Measurements from ENCODE around the gene KLHL17.
"Not testable (repeated sequence)": the region's sequence is repeated elsewhere in the genome, so short reads cannot be mapped to it uniquely, and the experiment has no call there.

Gene KLHL17

GRCh38 chr1:966704-967300, 6.4 kb downstream of the KLHL17 start:
- FAIRE-seq = no peak
- DNase-seq (ENCODE audit: low spot score) = peak; percentile 86

GRCh38 chr1:967466-968343, 7.3 kb downstream of the KLHL17 start:
- FAIRE-seq (no peak), DNase-seq (ENCODE audit: low spot score) (no peak)

- peak; percentile 79 for FAIRE-seq
Observed at GRCh38 chr1:969260-969855, 9.0 kb downstream of the KLHL17 start.

GRCh38 chr1:970242-970972, 10.0 kb downstream of the KLHL17 start:
- FAIRE-seq = no peak
- no peak for DNase-seq (ENCODE audit: low spot score)

More at GRCh38 chr1:969260-969855, 9.0 kb downstream of the KLHL17 start:
- no peak for DNase-seq (ENCODE audit: low spot score)

GRCh38 chr1:970973-971730, 10.8 kb downstream of the KLHL17 start:
- FAIRE-seq (no peak), DNase-seq (ENCODE audit: low spot score) (no peak)

DNA sequence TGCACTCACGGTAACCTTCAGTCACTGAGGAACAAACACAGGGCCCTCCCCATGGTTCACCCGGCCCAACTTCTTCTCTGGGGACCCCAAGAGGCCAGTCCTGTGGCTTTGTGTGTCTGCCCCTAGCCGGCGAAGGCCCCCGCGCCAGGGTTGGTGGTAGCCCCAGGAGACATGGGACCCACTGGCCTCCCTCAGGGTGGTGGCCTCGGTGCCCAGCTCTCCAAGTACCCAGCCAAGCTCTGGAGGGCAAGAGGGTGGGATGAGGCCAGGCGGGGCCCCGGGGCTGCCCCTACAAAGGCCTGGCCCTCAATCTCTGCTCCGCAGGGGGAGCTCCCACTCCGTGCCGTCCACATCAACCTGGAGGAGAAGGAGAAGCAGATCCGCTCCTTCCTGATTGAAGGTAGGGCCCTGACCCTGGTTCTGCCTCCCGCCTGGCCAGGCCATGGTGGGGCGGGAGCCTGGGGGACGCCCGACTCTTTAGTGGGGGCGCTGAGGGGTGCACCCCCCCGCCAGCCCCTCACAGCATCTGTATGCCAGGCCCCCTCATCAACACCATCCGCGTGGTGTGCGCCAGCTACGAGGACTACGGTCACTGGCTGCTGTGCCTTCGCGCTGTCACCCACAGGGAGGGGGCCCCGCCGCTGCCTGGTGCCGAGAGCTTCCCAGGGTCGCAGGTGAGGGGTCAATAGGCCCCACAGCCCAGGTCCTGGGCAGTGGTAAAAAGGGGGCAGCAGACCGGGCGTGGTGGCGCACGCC, 11.5 kb downstream of the KLHL17 start:
- no peak for FAIRE-seq
- DNase-seq (ENCODE audit: low spot score) = no peak

- FAIRE-seq = no peak
- no peak for DNase-seq (ENCODE audit: low spot score)
Observed at GRCh38 chr1:972726-973458, 12.5 kb downstream of the KLHL17 start.

DNA sequence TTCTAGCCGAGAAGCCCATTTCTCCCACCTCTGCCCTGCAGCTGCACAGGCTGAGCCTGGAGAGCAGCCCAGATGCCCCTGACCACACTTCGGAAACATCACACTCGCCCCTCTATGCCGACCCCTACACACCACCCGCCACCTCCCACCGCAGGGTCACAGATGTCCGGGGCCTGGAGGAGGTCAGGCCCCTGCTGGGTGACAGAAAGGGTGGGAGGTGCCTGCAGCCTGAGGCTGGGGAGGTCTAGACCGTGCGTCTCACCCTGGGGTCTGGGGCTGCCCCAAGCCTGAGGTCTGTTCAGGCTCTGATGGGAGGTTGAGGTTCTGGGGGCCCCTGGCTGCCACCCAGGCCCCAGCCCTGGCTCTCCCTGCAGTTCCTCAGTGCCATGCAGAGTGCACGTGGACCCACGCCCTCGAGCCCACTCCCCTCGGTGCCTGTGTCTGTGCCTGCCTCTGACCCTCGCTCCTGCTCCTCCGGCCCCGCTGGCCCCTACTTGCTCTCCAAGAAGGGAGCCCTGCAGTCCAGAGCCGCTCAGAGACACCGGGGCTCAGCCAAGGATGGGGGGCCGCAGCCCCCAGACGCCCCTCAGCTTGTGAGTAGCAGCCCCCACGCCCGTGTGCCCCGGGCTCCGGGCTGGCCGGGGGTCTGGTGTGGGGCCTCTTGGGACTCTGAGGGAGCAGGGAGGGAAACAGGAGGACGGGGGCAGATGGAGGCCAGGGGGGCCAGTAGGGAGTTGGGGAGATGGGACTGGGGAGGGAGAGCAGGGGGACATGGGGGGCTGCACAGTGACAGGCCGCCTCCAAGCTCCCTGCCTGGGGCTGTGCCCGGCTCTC, 13.3 kb downstream of the KLHL17 start:
- DNase-seq (ENCODE audit: low spot score) = no peak
- FAIRE-seq = no peak

DNA sequence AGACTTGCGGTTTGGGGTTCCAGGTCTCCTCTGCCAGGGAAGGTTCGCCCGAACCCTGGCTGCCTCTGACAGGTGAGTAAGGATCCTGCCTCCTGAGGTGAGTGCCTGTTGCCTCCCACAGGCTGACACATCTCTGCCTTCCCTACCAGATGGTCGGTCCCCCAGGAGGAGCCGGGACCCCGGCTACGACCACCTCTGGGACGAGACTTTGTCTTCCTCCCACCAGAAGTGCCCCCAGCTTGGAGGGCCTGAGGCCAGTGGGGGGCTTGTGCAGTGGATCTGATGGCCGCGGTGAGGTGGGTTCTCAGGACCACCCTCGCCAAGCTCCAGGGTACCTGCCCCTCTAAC, 13.9 kb downstream of the KLHL17 start:
- no peak for FAIRE-seq
- DNase-seq (ENCODE audit: low spot score) = no peak

DNA sequence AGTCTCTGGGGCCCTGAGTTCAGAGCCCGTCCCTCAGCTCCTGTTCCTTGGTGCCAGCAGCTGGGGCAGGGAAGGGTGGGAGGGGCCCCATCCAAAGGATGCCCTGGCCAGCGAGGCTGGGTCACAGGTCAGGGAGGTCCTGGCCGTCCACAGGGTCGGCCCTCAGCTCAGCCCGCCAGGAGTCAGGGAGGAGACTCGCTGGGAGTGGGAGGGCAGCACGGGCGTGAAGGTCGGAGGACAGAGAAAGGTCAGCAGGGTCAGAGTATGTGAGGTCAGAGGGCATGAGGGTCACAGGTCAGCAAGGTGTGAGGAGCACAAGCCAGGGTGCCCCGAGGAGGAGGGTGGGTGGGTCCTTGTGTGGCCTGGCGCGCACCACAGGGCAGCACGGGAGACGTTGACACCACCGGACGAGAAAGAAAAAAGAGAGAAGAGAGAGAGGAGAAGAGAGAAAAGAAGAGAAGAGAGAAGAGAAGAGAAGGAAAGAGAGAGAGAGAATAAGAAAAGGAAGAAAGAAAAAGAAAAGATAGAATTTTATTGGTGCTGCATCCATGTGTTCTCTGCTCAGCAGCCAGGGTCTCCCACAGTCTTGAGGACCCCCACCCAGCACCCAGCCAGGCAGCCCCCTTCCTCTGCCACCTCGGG, 14.4 kb downstream of the KLHL17 start:
- DNase-seq (ENCODE audit: low spot score) (no peak), FAIRE-seq (no peak)

DNA sequence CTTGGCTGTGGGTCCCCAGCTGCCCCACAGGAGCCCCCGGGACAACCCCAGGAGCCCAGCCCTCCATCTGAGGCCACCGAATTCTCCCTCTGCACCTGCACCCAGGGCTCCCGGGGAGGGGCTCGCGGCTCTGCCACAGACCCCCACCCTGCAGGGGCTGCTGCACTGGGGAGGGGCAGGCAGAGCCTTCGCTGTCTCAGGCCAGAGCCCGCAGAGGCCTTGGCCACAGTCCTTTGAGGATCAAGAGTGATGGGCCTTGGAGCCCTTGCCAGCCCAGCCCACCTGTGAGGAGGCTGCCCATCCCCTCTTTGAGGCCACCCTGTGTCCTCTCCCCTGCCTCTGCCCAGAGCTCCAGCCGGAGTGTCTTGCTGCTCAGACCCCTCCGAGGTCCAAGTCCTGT, 15.0 kb downstream of the KLHL17 start:
- no peak for DNase-seq (ENCODE audit: low spot score)
- FAIRE-seq = no peak

DNA sequence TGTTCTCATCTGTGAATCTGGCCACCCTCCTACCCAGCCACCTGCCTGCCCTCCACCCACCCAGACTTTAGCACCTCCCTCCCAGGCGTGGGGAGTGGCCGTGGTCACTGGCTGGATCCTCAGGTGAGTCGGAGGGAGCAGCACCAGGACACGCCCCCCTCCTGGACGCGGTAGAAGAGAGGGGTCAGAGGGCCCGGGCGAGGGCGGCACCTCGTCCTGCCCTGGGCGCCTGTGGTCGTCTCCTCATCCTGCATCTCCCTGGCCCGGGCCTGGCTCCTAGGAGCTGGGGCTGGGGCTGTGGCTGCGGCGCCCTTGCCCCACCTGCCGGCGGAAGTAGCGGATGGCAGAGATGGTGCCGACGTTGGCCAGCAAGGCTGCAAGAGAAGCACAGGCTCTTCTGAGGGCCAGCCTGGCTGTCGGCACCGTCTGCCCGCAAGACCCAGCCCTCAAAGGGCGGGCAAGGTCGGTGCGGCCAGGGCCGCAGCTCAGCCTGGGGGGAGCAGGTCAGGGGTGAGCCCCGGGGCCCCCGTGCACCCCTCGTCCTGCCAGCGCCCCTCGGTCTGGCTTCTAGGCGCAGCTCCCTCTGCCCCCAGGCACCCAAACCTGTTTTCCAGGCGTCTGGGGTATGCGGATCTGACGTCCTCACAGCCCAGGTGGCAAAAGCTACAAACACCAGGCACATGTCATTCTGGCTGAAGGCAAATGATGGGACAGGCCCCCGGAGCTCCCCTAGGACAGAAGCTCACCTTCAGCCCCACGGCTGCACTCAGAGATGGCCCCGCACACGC, 15.7 kb downstream of the KLHL17 start:
- FAIRE-seq (no peak), DNase-seq (ENCODE audit: low spot score) (peak; percentile 50)

- not testable (repeated sequence) for DNase-seq (ENCODE audit: low spot score); FAIRE-seq
Observed at GRCh38 chr1:976791-977190, 16.4 kb downstream of the KLHL17 start.

DNA sequence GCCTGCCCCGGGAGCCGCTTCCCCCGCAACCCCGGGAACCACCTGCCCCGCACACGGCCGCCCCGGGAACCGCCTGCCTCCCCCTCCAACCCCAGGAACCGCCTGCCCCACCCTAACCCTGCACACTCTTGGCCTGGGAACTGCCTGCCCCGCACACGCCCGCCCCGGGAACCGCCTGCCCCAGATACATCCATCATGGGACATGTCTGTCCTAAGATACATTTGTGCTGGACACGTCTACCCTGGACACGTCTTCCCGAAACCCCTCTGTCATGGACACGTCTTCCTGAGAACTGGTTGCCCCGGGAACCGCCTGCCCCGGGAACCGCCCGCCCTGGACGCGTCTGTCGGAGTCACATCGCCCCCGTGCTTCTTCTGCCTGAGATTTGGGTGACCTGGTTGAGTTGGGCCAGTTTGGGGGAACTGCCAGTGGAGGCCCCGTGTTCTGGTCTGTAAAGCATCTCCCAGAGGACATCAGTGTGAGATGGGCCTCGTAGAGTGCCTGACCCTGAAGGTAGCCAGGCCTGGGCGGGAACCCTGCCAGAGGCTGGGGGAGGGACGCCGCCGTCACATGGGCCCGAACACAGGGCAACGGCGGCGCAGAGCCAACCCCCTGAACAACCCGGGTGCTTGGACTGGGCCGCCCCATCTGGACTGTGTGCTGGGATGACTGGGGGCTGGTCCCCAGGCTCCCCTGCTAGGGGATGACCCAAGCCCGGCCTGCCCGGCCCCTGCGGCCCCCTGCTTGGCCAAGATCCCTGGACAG, 17.9 kb downstream of the KLHL17 start:
- FAIRE-seq (no peak), DNase-seq (ENCODE audit: low spot score) (no peak)

GRCh38 chr1:978835-979743, 18.7 kb downstream of the KLHL17 start:
- FAIRE-seq (no peak), DNase-seq (ENCODE audit: low spot score) (no peak)

DNA sequence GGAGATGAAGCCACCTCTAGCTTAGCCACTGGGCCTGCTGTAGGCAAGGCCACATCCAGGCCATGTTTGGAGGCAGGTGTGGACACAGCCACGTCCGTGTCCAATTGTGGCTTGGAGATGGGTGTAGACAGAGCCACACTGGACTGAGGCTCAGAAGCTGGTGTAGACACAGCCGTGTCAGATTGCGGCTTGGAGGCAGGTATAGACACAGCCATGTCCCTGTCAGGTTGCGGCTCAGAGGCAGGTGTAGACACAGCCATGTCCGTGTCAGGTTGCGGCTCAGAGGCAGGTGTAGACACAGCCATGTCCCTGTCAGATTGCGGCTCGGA, 19.3 kb downstream of the KLHL17 start:
- FAIRE-seq (no peak), DNase-seq (ENCODE audit: low spot score) (no peak)

Data from urothelium cell line (cell line).